GM19025 (cell line): Measurements from ENCODE around the gene CYB5B.

Experiments used
- ATAC-seq: cut with Tn5 transposase; IDR thresholded peaks from one replicate; pipeline ENCODE4 v1.9.1; 2021; ENCODE audit warnings: mild to moderate bottlenecking, low read depth, moderate library complexity; ENCODE audit not compliant: unreplicated experiment

Gene CYB5B

GRCh38 chr16:69482410-69482991, 58.1 kb downstream of the CYB5B start:
- no peak for ATAC-seq

GRCh38 chr16:69483611-69484010, 59.2 kb downstream of the CYB5B start:
- ATAC-seq: no peak

- no peak for ATAC-seq
Observed at GRCh38 chr16:69485361-69485760, 60.9 kb downstream of the CYB5B start.

GRCh38 chr16:69485816-69486215, 61.4 kb downstream of the CYB5B start:
- no peak for ATAC-seq

- ATAC-seq: no peak
Observed at GRCh38 chr16:69486272-69486671, 61.9 kb downstream of the CYB5B start.

GRCh38 chr16:69486724-69487123, 62.3 kb downstream of the CYB5B start:
- no peak for ATAC-seq

- no peak for ATAC-seq
Observed at GRCh38 chr16:69490707-69491324, 66.4 kb downstream of the CYB5B start.

- ATAC-seq: no peak
Observed at GRCh38 chr16:69494991-69495392, 70.6 kb downstream of the CYB5B start.

- no peak for ATAC-seq
Observed at GRCh38 chr16:69495821-69496220, 71.4 kb downstream of the CYB5B start.

GRCh38 chr16:69496376-69496775, 72.0 kb downstream of the CYB5B start:
- ATAC-seq: no peak

- no peak for ATAC-seq
Observed at GRCh38 chr16:69496896-69497295, 72.5 kb downstream of the CYB5B start.

- ATAC-seq: no peak
Observed at GRCh38 chr16:69497876-69498596, 73.6 kb downstream of the CYB5B start.

GRCh38 chr16:69498926-69499325, 74.5 kb downstream of the CYB5B start:
- no peak for ATAC-seq

- no peak for ATAC-seq
Observed at GRCh38 chr16:69499541-69500230, 75.3 kb downstream of the CYB5B start.

GRCh38 chr16:69500496-69500895, 76.1 kb downstream of the CYB5B start:
- ATAC-seq: no peak

GRCh38 chr16:69501956-69502745, 77.7 kb downstream of the CYB5B start:
- ATAC-seq: no peak

GRCh38 chr16:69503244-69503643, 78.8 kb downstream of the CYB5B start:
- ATAC-seq: no peak

- no peak for ATAC-seq
Observed at GRCh38 chr16:69508033-69508755, 83.8 kb downstream of the CYB5B start.

GRCh38 chr16:69509125-69509524, 84.7 kb downstream of the CYB5B start:
- ATAC-seq: no peak

- ATAC-seq: no peak
Observed at GRCh38 chr16:69511651-69512050, 87.2 kb downstream of the CYB5B start.
